Activated CD8-positive, alpha-beta memory T cell treated with anti-CD3 and anti-CD28 coated beads, Interleukin-2, amount 50 U/mL, for 24 hours (primary cell): ENCODE measurements around the gene IGF1.

ENCODE experiments used
- DNase-seq: peaks from one replicate; pipeline ENCODE4 v3.0.0-alpha.2; 2020; ENCODE audit errors: extremely low read depth

IGF1 gene

DNA sequence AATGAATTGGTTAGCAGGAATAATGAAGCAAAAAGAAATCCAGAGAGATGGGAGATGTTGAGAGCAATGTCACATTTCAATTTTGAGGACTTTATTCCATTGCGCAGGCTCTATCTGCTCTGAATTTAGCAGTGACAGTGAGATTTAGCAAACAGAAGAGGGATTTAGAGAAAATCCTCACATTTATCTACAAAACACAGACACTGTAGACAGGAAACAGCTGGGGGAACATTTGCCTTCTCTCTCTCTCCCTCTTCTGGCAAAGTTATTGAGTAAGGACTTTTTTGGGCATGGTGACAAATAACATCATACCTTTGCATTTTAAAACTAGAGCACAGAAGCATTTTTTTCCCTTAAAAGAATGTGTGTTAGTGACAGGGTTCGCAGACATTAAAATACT lies at the start of gene IGF1:
IGF1 (minus strand) TSS at position 158 of the 400 bp plus-strand sequence. CDS start 182 bp downstream, outside the sequence.
- no peak for DNase-seq

DNA sequence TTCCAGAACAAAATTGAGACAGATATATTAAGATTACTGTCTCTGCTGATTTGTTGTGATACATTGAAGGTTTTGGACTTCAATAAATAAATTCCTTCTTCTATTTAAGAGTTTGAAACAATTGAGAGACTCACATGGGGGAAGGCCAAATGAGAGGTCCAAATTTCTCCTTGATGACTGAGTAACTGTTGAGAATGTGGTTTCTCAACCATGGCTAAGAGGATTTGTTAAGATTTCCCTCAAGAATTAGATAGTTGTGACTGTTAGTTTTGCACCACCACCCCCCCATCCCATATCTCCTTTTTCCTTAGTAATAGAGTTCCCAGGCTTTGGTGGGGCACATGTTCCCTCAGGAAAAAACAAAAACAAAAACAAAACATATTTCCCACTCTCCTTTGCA lies 47.7 kb upstream of the IGF1 start:
- DNase-seq, result no peak

DNA sequence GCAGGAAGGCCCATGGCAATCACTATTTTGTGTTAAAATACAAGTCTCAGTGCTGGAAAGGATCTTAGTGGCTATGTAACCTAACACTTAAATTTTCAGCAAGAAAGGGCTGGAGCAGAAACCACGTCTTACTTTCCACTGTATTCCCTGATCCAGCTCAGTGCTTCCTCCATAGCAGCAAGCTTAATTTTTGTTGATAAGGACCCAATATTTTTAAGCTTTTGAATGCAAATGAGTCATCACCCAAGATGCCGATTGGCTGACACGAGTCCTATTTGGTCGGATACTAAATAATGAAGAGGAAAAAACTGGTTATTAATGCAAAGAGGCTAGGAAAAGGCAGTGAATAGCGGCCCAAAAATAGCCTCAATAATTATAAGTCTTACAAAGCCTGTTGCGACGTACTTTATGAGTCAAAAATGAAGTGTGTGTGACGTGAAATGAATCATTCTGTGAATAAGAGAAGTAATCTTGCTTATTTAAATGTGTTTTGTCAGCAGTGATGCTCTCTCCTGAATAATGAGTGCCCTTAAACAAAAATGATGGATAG lies 46.9 kb upstream of the IGF1 start:
- no peak for DNase-seq

DNA sequence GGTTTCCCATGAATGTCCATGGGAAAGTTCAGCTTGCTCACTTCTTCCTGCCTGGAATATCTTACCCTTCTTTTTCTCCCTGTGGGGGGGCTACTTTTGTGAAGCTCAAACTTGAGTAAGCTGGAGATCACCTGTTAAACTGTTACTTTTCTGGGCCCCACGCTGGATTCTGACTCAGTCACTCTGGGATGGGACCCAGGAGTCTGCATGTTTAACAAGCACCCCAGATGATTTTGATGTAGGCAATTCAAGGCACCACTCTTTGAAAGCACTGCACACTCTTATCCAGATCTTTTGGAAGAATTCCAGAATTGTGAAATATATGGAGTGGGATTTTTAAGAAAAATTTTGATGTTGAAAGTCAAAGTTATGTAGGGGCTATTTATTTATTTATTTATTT lies 46.3 kb upstream of the IGF1 start:
- no peak for DNase-seq

DNA sequence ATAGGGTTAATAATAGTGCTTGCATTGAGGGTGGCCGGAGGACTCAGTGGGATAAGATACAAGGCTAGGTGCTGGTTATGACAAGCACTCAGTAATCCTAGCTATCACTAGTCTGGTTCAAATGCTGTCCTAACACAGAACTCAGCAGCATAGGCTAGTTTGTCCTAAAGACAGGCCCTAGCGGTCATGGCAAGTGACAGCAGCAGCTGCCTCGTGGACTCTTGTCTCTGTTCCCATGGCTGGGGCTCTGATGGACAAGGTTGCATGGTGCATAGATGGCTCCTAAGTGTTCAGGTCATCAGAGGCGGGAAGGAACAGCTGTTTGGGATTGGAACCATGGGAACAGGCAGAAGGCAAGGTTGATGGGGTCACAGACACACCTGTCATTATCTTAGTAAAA lies 42.4 kb upstream of the IGF1 start:
- DNase-seq, result no peak

DNA sequence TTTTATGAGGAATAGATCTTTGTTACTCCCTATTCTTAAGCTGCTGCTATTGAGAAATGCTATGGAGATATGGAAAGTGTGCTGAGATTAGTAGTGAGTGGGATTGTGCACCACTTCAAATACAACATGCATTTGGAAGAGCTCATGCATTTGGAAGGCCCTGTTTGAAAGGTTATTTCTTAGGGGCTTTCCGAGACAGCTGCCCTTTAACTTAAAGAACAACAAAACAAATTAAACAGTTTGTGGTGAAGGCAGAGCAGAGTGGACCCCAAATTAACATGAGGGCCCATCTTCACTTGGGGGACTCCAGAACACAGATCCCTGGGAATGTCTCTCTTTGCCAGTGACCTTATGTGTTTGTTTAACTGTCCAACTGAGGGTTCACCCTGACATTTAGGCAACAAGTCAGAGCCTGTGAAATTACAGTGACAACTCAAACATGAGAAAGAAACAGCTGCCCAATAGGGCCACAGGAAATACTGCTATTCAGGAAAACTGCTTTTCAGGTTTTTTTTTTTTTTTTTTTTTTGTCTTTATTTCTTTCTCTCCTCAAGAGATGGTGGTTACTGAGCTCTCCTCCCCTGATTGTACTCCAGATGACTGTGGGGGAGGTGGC lies 41.4 kb upstream of the IGF1 start:
- DNase-seq, result no peak

DNA sequence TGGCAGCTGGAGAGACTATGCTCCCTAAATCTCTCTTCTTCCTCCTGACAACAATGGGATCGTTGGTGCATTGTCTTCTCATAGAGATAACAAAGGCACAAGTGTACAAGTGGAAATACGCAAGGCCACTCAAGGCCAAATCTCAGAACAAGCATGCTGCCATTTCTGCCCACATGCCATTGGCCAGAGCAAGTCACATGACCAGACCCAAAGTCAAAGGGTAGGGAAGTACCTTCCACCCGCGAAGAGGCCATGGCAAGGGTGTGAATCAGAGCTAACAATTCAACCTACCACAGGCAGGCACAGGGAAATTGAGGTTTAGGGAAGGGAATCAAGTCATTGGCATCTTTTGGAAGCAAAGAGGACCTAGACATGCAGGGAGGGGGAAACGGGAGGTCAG lies 38.5 kb upstream of the IGF1 start:
- no peak for DNase-seq

DNA sequence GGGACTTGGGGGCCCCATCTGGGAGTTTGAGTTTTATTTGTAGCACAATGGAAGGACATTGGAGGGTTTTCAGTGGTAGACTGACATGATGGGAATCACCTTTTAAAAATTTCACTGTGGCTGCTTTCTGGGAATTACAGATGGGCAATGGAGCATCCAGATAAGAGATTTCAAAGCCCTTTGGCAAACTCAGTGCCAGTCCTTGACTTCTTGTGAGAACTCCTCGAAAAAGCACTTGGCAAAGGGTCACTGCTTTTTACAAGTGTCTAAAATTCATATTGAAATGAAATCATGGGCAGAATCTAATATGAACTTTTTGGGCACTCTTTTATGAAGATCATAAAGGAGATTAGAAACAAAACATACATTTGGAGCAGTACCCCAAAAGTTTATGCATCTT lies 34.3 kb upstream of the IGF1 start:
- DNase-seq, result no peak

DNA sequence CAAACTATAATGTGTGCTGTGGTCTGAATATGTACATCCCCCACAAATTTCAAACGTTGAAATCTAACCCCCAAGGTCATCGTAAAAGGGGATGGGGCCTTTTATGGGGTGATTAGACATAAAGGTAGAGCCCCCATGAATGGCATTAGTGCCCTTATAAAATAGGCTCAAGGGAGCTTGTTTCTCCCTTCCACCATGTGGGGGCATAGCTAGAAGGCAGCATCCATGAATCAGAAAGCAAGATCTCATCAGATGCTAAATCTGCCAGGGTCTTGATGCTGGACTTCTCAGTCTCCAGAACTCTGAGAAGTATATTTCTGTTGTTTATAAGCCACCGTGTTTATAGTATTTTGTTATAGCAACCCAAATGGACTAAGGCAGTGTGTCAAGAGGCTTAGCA lies 33.4 kb upstream of the IGF1 start:
- no peak for DNase-seq

DNA sequence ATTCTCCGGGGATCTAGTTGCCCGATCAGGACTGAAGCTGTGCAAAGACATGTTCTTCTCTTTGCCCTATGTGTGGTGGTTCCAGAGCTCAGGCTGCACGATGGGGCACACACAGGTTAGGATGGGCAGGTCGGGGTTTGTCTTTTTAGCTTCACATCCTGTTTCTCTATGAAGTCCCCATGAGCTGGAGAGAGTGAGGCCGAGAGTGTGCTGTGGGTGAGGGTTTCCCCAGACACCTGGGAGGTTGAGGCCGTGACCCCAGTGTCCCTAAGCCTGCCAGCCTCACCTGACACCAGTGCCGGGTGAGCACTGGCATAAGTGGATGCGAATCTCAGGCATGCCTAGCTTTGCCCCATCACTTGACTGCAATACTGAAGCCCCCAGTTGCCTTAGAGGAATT lies 32.9 kb upstream of the IGF1 start:
- DNase-seq, result no peak

DNA sequence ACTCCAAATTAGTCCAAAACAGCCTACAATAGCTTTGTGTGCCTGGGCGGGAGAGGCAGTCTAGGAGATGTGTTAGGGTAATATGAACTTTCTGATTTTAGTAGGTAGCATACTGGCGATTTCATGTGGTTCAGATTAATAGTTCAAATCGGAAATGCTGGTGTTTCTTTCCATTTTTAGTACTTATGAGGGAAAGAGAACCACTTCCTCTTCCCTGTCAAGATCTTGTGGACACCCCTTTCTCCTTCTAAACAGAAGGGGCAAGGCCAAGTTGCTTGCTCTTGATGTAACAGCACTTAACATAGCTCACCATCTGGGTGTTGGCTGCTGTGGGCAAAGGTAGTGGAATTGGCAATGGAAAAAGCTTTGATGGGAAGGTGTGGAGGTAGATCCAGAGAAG lies 32.2 kb upstream of the IGF1 start:
- DNase-seq, result no peak

DNA sequence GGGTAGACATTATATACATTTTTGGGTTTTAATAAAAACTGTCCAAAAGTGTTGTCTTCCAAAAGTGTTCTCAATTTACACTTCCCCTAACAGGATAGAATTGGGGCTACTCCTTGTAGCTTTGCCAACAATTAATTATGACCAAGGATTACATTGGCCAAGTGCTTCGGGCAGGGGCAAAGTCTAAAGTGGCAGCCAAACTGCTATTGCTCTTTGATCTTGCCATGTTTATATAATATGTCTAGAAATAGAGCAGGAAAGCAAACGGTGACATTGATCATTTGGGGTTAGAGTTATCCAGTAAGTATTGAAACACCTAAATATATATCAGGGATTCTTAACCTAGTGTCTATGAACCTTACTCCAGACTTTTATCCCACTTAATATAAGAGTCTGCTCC lies 31.2 kb upstream of the IGF1 start:
- no peak for DNase-seq

DNA sequence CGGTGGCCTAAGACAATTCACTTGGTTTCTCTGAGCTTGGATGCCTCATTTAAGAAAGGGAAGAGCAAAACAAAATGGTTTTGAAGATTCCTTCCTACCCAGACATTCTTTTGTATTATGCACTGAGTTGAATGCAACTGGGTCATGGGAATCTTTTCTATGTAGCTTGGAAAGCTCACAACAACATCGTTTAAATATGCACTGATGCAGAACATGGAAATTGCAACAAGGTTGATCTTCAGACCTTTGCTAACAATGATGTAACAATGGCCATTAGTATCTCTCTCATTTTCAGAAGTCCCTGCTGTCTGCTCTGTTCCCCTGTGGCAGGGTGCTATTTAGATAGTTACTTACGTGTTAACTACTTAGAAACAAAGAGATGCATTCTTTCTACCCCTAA lies 30.1 kb upstream of the IGF1 start:
- DNase-seq, result no peak

DNA sequence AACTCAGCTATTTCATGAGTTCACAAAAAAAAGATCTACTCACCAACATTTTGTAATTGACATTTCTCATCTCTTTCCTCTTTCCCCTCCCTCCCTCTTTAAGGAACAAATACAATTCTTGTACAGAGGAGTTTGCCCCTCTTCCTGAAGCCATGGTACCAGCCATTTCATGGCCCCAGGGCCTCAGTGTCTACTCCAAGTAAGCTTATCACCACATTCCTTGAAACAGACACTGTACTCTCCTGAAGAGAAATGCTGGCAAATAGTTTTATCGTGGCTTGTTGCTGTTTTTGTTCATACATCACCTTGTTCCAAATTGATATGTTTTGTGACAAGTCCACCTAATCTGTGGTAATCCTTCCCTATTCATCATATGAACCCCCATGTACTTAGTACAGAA lies 29.7 kb upstream of the IGF1 start:
- no peak for DNase-seq

DNA sequence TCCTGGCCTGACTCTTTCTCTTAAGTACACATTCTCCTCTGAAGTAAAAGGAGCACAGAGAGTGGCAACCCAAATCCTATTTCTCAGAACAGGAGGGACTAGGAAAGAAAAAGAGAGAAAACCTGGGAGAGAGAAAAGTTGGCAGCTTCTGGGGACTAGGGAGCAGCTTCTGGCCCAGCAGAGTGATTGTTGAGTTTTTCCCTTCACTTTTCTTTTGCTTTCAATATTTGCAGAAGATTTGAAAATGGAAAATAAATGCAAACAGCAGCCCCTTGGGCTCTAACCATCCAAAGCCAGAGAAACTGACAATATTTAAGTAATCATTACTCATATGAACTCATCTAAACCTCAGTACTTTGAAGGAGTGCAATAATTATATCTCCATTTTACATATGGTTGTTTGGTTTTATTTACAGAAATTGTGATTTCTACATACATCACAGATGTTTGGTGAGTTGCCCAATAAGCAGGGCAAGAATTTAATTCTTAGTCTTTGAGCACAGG lies 28.8 kb upstream of the IGF1 start:
- DNase-seq, result no peak

DNA sequence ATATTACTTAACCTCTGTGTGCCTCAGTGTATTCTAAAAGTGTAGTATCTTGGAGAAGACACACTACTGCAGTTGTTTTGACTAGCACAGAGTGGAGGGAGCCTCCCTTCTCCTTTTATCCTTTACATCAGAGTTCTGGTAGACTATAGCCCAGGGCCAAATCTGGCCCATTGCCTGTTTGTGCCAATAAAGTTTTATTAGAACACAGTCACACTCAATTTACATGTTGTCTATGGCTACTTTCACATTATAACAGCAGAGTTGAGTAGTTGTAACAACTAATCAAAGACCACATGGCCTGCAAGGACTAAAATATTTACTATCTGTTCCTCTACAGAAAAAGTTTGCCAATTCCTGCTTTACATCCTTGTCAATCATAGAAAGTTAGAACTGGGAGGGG lies 27.7 kb upstream of the IGF1 start:
- DNase-seq, result no peak

DNA sequence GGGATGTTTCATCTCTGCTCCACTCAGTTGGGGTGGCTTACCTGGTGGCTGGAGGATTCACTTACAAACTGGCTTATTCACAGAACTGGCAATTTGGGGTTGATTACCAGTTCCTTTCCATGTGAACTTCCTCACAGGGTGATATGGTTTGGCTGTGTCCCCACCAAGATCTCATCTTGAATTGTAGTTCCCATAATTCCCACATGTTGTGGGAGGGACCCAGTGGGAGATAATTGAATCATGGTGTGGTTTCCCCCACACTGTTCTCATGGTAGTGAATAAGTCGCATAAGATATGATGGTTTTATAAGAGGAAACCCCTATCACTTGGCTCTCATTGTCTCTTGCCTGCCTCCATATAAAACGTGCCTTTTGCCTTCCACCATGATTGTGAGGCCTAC lies 26.9 kb upstream of the IGF1 start:
- DNase-seq, result no peak

DNA sequence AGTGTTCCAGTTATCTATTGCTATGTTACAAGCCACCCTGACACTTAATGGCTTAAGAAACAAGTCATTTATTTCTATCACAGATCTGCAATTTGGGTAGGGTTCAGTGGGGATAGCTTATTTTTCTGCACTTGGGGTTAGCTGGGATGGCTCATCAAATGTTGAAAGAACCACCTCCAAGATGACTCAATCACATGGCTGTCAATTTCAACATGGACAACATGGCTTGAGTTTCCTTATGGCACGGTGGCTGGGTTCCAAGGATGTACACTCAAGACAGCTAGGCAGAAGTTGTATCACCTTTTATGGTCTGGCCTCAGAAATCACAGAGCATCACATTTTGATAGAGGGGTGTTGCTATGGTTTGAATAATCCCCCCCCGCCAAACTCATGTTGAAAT lies 24.5 kb upstream of the IGF1 start:
- no peak for DNase-seq

DNA sequence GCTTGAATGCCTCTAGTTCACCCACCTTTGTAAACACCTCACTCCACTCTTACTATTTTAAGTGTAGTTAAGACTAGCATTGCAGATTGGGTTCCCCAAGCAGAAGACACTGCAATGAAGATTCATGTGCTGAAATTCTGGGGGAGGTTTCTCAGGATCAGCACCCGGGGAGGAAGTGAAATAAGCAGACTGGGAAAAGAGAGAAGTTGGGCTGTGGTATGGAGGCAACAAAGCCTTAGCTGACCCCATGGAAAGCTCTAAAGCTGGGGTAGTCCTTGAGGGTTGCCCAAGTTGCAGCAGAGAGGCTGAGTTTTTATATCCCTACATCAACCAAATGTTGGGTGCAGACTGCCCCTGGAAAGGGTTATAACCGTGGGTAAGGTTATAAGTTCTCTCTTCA lies 23.9 kb upstream of the IGF1 start:
- no peak for DNase-seq

DNA sequence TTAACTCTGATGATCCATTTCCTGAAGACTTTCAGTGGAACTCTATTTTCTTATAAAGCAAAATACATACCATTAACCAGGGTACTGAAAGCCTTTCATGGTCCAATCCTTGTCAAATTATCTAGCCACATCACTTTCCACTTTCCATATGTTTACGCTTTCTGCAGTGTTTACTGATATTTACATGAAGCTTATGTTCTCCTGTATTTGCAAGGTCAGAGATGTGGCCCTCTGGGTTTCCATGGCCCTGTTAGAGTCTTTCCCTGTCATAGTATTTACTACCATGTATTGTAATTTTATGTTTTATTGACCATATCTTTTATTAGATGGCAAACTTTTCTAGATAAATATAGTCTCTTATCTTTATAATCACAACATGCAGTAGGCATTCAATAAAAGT lies 23.5 kb upstream of the IGF1 start:
- no peak for DNase-seq

DNA sequence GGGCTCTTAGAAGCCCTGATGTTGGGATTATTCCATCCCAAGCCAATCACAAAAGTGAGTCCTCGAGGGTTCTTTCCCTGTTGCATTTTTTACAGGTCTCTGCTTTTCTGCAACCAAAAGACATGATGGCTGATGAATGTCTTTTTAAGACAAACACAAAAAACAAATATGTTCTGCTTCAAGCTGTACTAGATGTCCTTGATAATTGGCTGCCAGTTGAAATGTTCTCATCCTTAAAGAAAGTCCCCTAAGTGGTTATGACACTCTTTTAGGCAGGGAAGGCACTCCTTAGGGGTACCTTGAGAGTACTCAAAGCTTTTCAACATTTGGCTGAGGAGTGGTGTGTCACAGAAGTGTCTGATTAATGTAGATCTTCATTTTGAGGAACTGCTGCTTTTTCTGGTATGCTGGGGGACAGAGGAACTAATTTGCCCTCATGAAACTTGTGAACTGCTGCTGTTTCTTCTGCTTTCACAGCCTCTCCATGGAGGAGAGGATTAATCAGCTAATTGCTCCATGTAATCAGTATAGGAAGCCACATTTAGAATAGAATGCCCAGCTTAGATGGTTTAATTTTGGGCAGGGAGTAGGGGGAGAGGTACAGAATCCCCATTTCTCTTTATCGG lies 22.8 kb upstream of the IGF1 start:
- no peak for DNase-seq

DNA sequence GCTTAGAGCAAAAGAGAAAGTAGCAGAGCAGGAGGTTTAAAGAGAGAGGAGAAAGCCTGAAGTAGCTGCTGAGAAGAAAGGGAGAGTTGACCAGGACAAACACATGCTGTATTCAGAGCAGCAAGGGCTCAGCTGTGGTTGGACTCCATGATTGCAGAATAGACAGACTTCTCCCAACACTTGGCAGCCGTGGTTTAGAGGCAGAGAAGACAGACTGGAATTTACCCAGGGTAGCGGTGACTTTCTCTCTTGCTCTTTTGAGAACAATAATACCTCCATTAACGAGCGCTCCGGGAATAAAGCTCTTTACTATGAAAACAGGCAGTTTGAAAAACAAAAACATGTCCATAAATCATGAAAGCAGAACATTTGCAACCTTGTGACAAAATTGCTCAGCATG lies 21.4 kb upstream of the IGF1 start:
- DNase-seq, result no peak

DNA sequence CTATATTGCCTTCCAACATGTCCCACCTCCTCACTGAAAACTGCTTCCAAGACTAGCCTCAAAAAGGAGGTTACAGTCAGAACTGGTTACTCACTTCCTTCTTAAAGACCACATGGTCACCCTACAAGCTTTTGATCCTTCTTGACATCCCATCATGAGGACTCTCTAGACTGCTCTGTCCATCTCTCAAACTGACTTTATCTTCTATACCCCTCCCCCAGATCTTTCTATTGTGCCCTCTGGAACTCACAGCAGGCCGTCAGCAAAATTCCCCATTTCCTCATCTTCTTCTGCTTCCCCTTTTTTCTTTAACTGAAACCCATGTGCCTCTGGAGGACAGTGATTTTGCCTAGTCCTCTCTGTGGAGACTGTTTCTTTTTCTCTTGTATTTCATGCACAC lies 18.1 kb upstream of the IGF1 start:
- no peak for DNase-seq

DNA sequence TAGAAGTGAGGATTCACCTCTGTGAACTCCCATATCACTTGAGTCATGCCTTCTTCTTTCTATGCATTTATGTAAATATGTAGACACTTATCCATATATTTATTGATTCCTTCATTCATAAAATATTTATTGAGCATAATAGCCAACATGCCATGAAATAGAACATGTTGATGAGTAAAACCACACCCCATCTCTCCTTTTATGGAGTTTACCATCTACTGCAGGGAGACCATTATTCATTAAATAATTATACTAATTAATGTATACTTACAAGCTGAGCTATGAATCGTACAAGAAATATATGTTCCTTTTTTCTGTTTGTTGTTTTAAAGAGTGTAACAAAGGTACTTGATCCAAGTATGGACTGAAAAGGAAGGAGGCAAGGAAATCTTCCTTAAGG lies 17.4 kb upstream of the IGF1 start:
- no peak for DNase-seq
